ENCODE results near the gene C16orf46.

- TF ChIP-seq POLR2AphosphoS5 (IDR thresholded peaks at IDR 0.05; ENCODE audit: borderline replicate concordance, low read depth, low read length) (no peak), EZH2 (IDR thresholded peaks at IDR 0.05) (no peak)
Measured at GRCh38 chr16:81069063-81069462, 8.0 kb downstream of the C16orf46 start.
